Fibroblast of villous mesenchyme (primary cell): ENCODE data around the gene CYS1. TPM values are rescaled to one million over a fixed set of nuclear protein-coding genes. Genes with fewer than 3 reads are reported as not detected.
"Not testable (repeated sequence)": the region's sequence is repeated elsewhere in the genome, so short reads cannot be mapped to it uniquely, and the experiment has no call there.

Experiments
- DNase-seq: peaks from one replicate; pipeline ENCODE4 v3.0.0-alpha.2; 2010; ENCODE audit warnings: low read depth
- H3K4me3 ChIP-seq: 2 replicates; pipeline ENCODE4 v1.5.1; 2011; ENCODE audit warnings: low read depth, mild to moderate bottlenecking, low read length
- CTCF ChIP-seq: IDR thresholded peaks from 2 replicates; pipeline ENCODE4 v1.5.1; 2012; ENCODE audit warnings: low read depth, mild to moderate bottlenecking, low read length; ENCODE audit not compliant: insufficient read depth
- total RNA-seq: library from RNA; depleted of rRNA; stranded (reverse); fragments of >200 nt; gene quantifications from 2 replicates; pipeline ENCODE4 v1.2.3, GENCODE V29; 2012

Gene CYS1
- total RNA-seq, 1 donor, result 2.2 TPM

GRCh38 chr2:10031886-10032745, 48.1 kb downstream of the CYS1 start:
- TF ChIP-seq CTCF, result no peak
- DNase-seq, result no peak
- H3K4me3 ChIP-seq, result no peak overlapping the region

GRCh38 chr2:10030798-10031197, 49.4 kb downstream of the CYS1 start:
- H3K4me3 ChIP-seq, DNase-seq: not testable (repeated sequence)

GRCh38 chr2:10030311-10030736, 49.9 kb downstream of the CYS1 start:
- TF ChIP-seq CTCF, result no peak
- no peak for DNase-seq
- H3K4me3 ChIP-seq, result no peak overlapping the region

- no peak for DNase-seq
- no peak for TF ChIP-seq CTCF
- no peak overlapping the region for H3K4me3 ChIP-seq
These were observed 50.4 kb downstream of the CYS1 start for GRCh38 chr2:10029875-10030223.

- no peak for DNase-seq
- TF ChIP-seq CTCF, result no peak
- no peak overlapping the region for H3K4me3 ChIP-seq
These were observed 51.0 kb downstream of the CYS1 start for GRCh38 chr2:10028988-10029874.

- no peak for TF ChIP-seq CTCF
These were observed 51.7 kb downstream of the CYS1 start for GRCh38 chr2:10028407-10028987.

GRCh38 chr2:10027660-10028330, 52.4 kb downstream of the CYS1 start:
- DNase-seq, result no peak
- TF ChIP-seq CTCF, result no peak
- no peak overlapping the region for H3K4me3 ChIP-seq

More at GRCh38 chr2:10028407-10028987, 51.7 kb downstream of the CYS1 start:
- no peak for DNase-seq
- no peak overlapping the region for H3K4me3 ChIP-seq
